HG03571 (cell line): Measurements from ENCODE around the gene LTB4R.

Source experiments
- ATAC-seq: cut with Tn5 transposase; IDR thresholded peaks from one replicate; pipeline ENCODE4 v1.9.1; 2021; ENCODE audit not compliant: unreplicated experiment

Gene LTB4R

GRCh38 chr14:24278424-24278823 lies 32.9 kb upstream of the LTB4R start:
- no peak for ATAC-seq

GRCh38 chr14:24279301-24280186 lies 31.8 kb upstream of the LTB4R start:
- peak; percentile 43 for ATAC-seq

GRCh38 chr14:24280797-24281460 lies 30.4 kb upstream of the LTB4R start:
- no peak for ATAC-seq

DNA sequence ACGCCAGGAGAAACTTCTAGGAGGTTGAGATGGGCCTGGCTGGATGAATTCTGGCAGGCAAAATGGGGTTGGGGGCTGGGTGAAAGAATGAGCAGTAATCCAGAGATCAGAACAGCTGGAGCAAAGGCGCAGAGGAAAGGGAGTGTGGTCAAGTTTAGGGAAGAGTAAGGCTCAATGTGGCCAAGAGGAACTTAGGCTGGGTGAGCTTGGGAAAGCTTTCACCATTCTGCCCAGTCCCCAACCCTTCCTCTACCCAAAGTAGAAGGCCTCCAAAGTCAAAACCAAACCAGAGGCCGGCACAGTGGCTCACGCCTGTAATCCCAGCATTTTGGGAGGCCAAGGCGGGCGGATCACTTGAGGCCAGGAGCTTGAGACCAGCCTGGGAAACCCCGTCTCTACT lies 29.7 kb upstream of the LTB4R start:
- no peak for ATAC-seq

DNA sequence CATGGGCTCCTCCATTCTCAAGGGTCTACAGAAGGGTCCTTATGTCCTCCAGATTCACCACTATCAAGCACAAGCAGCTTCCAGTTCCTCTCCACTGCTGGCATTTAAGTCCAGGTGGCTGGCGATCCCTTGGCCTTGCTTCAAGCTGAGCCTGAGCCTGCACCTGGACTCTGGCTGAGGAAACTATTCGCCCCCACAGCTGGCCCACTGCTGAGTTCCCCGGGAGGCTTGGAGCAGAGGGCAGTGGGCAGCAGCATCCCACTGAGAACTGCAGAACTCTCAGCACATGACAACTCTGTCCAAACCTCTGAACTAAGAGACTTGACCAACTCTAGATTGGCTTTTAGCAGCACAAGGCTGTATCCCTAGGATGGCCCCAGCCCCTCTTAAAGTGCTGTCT lies 28.6 kb upstream of the LTB4R start:
- ATAC-seq, result no peak

- no peak for ATAC-seq
These were observed 27.4 kb upstream of the LTB4R start for GRCh38 chr14:24283796-24284460.

DNA sequence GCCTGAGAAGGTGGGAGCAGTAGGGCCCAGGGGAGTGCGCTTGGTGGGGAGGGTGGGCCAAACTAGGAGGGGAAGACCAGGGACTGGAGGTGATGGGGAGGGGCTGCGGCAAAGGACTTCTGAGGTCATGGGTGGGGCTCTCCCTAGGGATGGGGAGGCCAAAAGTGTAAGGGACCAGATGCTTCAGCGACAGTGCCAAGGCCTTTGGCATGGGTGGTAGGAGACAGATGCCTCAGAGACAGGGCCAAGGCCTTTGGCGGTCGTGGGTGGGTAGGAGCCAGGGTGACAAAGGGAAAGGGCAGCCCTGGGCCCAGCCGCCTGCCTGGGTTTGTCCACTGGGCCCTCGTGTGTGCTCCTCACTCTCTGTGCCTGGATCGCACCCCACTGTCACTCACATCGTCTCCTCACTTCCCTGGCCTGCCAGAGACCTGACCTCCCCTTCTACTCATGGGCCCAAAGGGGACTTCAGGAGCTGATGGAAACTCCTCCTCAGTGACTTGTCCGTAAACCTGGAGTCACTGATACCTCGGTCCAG lies 26.7 kb upstream of the LTB4R start:
- ATAC-seq, result no peak

DNA sequence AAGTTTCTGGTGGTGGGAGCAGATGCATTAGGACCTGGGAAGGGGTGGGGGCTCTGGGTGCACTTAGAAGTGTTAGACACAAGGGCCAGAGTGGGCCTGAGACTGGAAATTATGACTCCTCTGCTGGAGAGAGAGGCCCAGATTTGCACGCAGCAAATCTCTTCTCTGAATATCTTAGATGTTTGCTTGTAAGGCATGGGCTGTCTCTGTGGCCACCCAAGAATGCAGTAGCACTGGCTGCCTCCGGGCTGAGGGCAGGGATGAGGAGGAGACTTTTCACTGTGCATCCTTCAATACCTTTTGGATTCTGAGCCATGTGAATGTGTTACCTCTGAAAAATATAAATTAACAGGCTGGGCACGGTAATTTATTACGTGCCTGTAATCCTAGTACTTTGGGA lies 26.0 kb upstream of the LTB4R start:
- no peak for ATAC-seq

GRCh38 chr14:24286996-24287395 lies 24.3 kb upstream of the LTB4R start:
- ATAC-seq, result no peak

DNA sequence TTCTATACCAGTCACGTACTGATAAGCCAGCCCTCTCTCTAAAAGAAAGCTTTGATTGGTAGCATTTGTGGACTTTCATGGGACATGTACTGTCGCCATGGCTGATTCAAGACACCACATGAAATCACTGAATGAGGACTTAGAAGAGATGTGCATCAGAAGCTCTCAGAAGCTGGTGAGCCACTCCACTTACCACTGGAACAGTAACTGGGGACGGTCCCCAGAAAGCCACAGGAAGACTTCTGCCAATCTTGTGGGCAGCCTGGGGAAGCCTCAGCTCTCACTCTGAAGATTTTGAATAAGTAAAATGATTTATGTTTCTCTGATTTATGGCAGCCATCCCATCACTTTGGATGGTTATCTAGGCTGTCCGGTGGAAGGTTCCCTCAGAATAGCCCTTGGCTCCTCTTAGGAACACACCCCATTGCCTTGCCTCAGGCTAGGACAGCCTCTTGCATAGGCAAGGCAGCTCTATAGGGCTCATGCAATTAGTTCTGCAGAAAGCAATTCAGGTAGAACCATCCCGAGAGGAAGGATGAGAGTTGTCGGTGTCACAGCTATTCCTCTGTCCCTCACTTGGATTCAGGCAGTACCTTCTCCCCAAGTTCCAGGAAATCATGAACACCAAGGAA lies 21.5 kb upstream of the LTB4R start:
- ATAC-seq, result no peak

- ATAC-seq, result no peak
These were observed 20.6 kb upstream of the LTB4R start for GRCh38 chr14:24290746-24291145.

GRCh38 chr14:24291446-24292117 lies 19.7 kb upstream of the LTB4R start:
- ATAC-seq, result no peak

DNA sequence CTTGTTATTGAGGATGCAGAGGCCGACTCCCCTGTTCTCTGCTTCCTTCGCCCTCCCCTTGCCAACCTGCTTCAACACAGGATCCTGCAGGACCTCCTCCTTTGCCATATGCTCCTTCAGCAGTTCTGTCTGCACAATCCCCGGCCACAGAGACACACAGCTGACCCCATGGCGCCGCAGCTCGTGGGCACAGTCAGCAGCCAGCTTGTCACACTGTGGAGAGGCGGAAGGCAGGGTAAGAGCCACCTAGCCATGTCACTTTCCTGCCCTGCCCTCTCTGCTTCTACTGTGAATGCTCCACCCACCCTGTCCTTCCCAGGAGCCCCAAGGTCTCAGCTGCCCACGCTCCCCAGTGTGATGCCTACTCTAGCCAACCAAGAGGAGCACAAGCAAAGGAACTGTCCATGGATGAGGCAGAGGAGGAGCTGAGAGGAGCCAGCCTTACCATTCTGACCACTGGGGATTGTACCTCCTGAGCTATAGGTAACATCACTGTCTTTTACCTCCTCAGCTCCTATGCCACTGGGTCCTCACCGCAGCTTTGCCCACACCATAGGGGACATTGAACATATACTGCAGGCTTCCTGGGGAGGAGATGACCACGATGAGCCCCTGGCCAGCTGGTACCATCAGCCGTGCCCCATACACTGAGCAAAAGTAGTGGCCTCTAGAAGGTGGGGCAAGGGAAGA lies 19.0 kb upstream of the LTB4R start:
- no peak for ATAC-seq

GRCh38 chr14:24293525-24293924 lies 17.8 kb upstream of the LTB4R start:
- no peak for ATAC-seq

- no peak for ATAC-seq
These were observed 14.8 kb upstream of the LTB4R start for GRCh38 chr14:24296341-24297157.

DNA sequence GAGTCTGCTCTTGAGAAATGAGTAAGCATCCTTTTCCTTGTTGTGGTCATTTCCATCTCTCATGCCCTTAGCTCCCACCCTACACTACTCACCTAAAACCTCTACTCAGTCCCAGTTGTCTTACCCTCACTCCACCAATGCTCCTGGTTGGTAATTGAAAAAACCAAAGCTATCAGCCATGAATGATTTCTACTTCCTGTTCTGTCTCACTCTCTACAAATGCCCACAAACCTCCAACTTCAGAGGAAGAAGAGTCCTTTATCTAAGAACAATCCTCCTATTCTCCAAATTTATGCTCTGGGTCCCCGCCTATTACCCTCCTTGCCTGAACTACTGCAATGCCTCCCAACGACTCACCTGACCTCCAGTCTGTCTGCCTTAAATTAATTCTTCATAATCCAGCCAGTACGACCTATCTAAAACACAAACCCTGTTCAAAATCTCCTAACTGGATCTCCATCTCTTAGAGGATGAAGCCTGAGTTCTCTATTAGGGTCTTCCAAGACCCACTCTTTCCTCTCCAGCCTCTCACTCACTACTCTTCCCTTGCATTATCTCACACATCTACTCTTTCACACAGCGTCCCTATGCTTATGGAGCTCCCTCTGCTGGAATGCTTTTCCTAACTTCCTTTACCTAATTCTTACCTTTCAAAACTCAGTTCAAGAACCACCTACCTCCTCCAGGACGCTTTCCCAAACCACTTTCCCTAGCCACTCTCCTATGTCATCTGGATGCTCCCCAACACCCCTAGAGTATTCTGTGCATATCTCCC lies 13.9 kb upstream of the LTB4R start:
- no peak for ATAC-seq

- no peak for ATAC-seq
These were observed 12.4 kb upstream of the LTB4R start for GRCh38 chr14:24298892-24299254.
